K562 (cell line): Measurements from ENCODE around the gene ACKR2. TPM values are rescaled to one million over a fixed set of nuclear protein-coding genes. Genes with fewer than 3 reads are reported as not detected.

Source experiments
- ATF2 ChIP-seq: sonication (generic); formaldehyde crosslinking; IDR thresholded peaks from 2 replicates; pipeline ENCODE4 v1.8.1; 2022; ENCODE audit warnings: missing genetic modification reagents
- BRF2 ChIP-seq: IDR thresholded peaks from 3 replicates; pipeline ENCODE4 v1.6.1; 2011; ENCODE audit warnings: borderline replicate concordance, mild to moderate bottlenecking; ENCODE audit not compliant: insufficient read length, insufficient read depth
- CBX8 ChIP-seq: fragments of 200-600 bp; sonication (generic); IDR thresholded peaks from 2 replicates; pipeline ENCODE4 v1.6.1; 2012; ENCODE audit warnings: borderline replicate concordance, mixed run types, low read depth, mild to moderate bottlenecking, moderate library complexity, mixed read lengths, low read length, control low read depth, inconsistent platforms; ENCODE audit not compliant: poor library complexity, severe bottlenecking; ENCODE audit errors: extremely low read depth
- HEY1 ChIP-seq: fragments of 250-450 bp; sonication (Bioruptor Pico); IDR thresholded peaks from 2 replicates; pipeline ENCODE4 v1.5.0; 2020; ENCODE audit warnings: mild to moderate bottlenecking, moderate library complexity, borderline replicate concordance
- SMARCA4 ChIP-seq: fragments of 450-650 bp; IDR thresholded peaks from 2 replicates; pipeline ENCODE4 v1.6.1; 2016
- SRSF9 ChIP-seq: fragments of 200-400 bp; formaldehyde crosslinking; IDR thresholded peaks from 2 replicates; pipeline ENCODE4 v1.6.1; 2017; ENCODE audit warnings: low read depth, low read length, borderline replicate concordance
- ZFP1 ChIP-seq: fragments of 450-650 bp; formaldehyde crosslinking; IDR thresholded peaks from 2 replicates; pipeline ENCODE4 v1.4.0; 2020; ENCODE audit warnings: mild to moderate bottlenecking, mixed read lengths
- ZNF395 ChIP-seq: fragments of 200-800 bp; sonication (Bioruptor generic); IDR thresholded peaks from 2 replicates; pipeline ENCODE4 v1.6.1; 2017; ENCODE audit warnings: missing genetic modification characterization, missing compliant biosample characterization
- polyA plus RNA-seq, 8 experiments: library from polyadenylated mRNA; depleted of rRNA in 4 of 8; stranded (reverse) in 5 of 8; unstranded in 3 of 8; fragments of >200 nt; fragmentation: Nextera tagmentation in 2 of 8; fragmentation: Illumina TruSeq in 1 of 8; extraction: Ambion mirVana in 2 of 8; extraction: Trizol in 1 of 8; gene quantifications; 2 replicates each; pipeline versions ENCODE4 v1.2.1 to v1.2.3, GENCODE V29; 2011 to 2014; ENCODE audit warnings: inconsistent platforms in 1 of 8, missing spikeins in 1 of 8
- total RNA-seq, 7 experiments: library from RNA; depleted of rRNA in 6 of 7; stranded (reverse); fragments of >200 nt in 6 of 7; fragmentation: Illumina TruSeq in 2 of 7; extraction: Trizol in 2 of 7; gene quantifications; 2 replicates each; pipeline versions ENCODE4 v1.2.1 to v1.2.3, GENCODE V29; 2011 to 2021; ENCODE audit warnings: low replicate concordance in 1 of 7

ACKR2 gene
- total and polyA plus RNA-seq, 9 of the 15 experiments (the other 6 are each of a cell fraction or from before 2014, with no cell fraction given) = 0.03 to 0.69 (median 0.25) TPM; not detected in 1

- TF ChIP-seq BRF2 (no peak), HEY1 (no peak), CBX8 (no peak), ZNF395 (no peak), ZFP1 (CRISPR knock-in tag) (no peak), SRSF9 (no peak), ATF2 (CRISPR knock-in tag) (no peak), SMARCA4 (no peak)
Measured at GRCh38 chr3:42778644-42779043, 30.6 kb upstream of the ACKR2 start (continued).
